Esophagus (tissue), 2 donors: ENCODE results near the gene HDAC9. TPM values are rescaled to one million over a fixed set of nuclear protein-coding genes. Genes with fewer than 3 reads are reported as not detected.

Experiments
- H3K27ac ChIP-seq, 2 donors: one replicate each; pipeline ENCODE4 v1.5.1; 2013; ENCODE audit warnings: low read depth in 2 of 2, mild to moderate bottlenecking in 2 of 2, inconsistent platforms in 1 of 2, low read length in 1 of 2, moderate library complexity in 1 of 2
- H3K27me3 ChIP-seq, 2 donors: one replicate each; pipeline ENCODE4 v1.6.1; 2013; ENCODE audit warnings: low read length in 2 of 2, control low read depth in 1 of 2, mild to moderate bottlenecking in 1 of 2; ENCODE audit not compliant: insufficient read depth in 2 of 2, control insufficient read depth in 1 of 2
- H3K36me3 ChIP-seq, 2 donors: one replicate each; pipeline ENCODE4 v1.6.1; 2013; ENCODE audit warnings: low read length in 1 of 2; ENCODE audit not compliant: control insufficient read depth in 2 of 2, insufficient read depth in 2 of 2
- H3K4me1 ChIP-seq, 2 donors: one replicate each; pipeline ENCODE4 v1.6.1; 2013; ENCODE audit warnings: low read length in 1 of 2; ENCODE audit not compliant: control insufficient read depth in 2 of 2, insufficient read depth in 2 of 2
- H3K4me3 ChIP-seq, 2 donors: one replicate each; pipeline ENCODE4 v1.5.1; 2013; ENCODE audit warnings: low read length in 2 of 2, mild to moderate bottlenecking in 2 of 2, low read depth in 1 of 2, moderate library complexity in 1 of 2
- H3K9me3 ChIP-seq, 2 donors: one replicate each; pipeline ENCODE4 v1.6.1; 2013; ENCODE audit warnings: mild to moderate bottlenecking in 2 of 2, low read depth in 1 of 2, low read length in 1 of 2, moderate library complexity in 1 of 2; ENCODE audit not compliant: control insufficient read depth in 2 of 2, insufficient read depth in 1 of 2
- WGBS, 2 donors: extraction: QIAGEN DNeasy Blood & Tissue Kit; methylation state at CpG; one replicate each; pipeline ENCODE4 v1.1.7; 2013; 5-methylcytosine and 5-hydroxymethylcytosine counted together
- polyA plus RNA-seq, 2 donors: library from polyadenylated mRNA; stranded (reverse); fragments of 200-250 nt; gene quantifications; one replicate each; pipeline ENCODE4 v1.2.3, GENCODE V29; 2013
- donor health status: healthy with polysubstance abuse.
- donor health status: Bipolar disorder and iron deficiency.

The HDAC9 gene
- polyA plus RNA-seq, 2 donors: 0.69 to 1.1 TPM

DNA sequence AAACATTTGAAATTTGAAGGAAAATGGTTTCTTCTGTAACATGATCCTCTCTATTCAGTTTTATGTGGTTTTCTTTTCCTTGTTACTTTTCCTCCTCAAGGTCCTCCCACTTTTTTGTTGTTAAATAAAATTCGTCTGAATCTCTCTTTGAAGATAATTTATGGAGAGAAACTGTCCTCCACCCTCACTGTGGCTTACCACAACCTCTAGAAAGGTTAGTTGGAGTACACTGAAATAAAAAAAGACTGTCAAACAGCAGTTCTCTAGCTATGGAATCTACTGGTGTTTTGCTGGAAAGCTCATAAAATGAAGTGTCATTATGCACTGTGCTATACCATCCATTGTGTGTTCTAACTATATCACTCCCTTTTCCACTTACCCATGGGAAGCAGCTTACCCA, 189.4 kb downstream of the HDAC9 start:
- Histone ChIP-seq H3K27ac (no peak overlapping the region), H3K36me3 (no peaks in the 10 kb centered on the region), H3K4me1 (no peaks in the 10 kb centered on the region), H3K9me3 (no peaks in the 10 kb centered on the region), H3K4me3 (no peak overlapping the region), H3K27me3 (no peaks in the 10 kb centered on the region)
- WGBS, 2 donors: 34 to 52% methylated on average over 1 of the region's 1 CpG

DNA sequence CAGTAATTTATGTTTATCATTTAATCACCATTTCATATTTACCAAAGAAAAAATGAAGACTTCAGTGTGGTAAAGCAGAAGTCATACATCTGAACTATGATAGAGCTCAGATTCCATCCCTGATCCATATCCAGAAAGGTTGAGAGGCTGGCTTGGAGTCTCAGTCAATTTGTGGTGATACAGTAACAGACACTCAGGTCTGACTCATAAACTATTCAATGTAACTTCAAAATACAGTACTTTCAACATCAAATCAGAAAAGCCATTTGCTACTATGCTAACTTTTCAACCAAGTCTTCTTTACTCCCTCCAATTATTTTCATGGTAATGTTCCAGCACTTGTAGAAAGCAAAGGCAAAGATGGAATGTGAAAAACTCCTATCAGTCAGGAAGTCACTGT, 190.4 kb downstream of the HDAC9 start:
- no peaks in the 10 kb centered on the region for H3K4me1 ChIP-seq
- no peak overlapping the region for H3K27ac ChIP-seq
- no peaks in the 10 kb centered on the region for H3K36me3 ChIP-seq
- no peak overlapping the region for H3K4me3 ChIP-seq
- H3K27me3 ChIP-seq: no peaks in the 10 kb centered on the region
- H3K9me3 ChIP-seq: no peaks in the 10 kb centered on the region

DNA sequence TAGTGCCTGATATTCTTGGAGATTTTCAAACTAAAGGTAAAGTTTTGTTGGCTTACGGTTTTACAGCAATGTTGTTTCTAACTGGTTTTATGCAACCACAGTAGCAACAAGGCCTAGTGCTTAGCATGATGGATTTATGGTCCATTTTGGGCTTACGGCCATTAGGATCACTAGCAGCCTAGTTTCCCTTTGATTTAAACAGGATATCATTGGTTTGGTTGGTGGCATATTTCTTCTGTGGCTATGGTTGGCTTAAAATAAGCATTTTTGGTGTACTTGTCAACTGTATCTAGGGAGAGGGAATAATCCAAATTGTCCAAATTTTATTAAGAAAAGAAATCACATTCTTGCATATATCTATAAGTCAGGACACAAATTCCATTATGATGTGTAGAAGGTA, 194.0 kb downstream of the HDAC9 start:
- H3K4me3 ChIP-seq: no peak overlapping the region
- H3K4me1 ChIP-seq: no peaks in the 10 kb centered on the region
- no peaks in the 10 kb centered on the region for H3K36me3 ChIP-seq
- 79 to 92% methylated on average over 2 of the region's 2 CpGs for WGBS, 2 donors
- H3K9me3 ChIP-seq: no peaks in the 10 kb centered on the region
- H3K27me3 ChIP-seq: no peaks in the 10 kb centered on the region
- H3K27ac ChIP-seq: no peak overlapping the region

DNA sequence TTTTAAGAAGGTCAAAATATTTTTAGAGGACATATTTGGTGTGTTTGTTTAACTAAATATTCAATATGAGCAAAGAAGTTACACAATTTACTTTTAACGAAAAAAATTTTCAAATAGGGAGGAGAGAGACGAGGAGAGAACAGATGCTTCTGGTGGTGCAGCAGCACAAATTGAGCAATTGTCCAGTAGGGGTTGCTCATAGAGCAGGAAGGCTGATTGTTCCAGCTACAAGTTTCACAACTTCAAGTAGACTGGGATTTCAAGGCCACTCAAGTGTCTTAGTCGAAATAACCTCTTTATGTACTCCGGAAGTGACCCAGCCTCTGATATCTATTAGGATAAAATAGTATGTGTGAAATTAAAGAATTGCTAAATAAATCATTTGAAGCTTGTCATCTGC, 197.9 kb downstream of the HDAC9 start:
- 33 to 48% methylated on average over 4 of the region's 4 CpGs for WGBS, 2 donors
- H3K9me3 ChIP-seq: no peaks in the 10 kb centered on the region
- H3K27ac ChIP-seq: no peak overlapping the region
- no peak overlapping the region for H3K4me3 ChIP-seq
- no peaks in the 10 kb centered on the region for H3K4me1 ChIP-seq
- H3K27me3 ChIP-seq: no peaks in the 10 kb centered on the region
- H3K36me3 ChIP-seq: no peaks in the 10 kb centered on the region

DNA sequence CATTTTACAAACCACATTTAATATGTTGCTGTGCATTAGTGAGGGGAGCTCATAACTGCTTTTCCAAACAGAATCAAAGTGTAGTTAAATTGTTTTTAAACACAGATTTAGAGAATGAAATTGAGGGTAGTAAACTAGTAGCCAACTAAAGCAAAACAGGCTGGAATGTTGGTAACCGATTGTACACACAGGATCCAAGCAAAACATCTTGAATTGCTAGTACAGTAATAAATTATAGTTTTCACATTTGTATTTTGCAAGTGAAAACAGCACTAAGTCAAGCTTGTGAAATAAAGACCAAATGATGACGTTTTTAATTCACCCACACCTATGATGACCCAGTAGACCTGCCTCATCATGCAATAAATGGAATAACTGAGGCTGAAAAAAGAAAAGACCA, 198.3 kb downstream of the HDAC9 start:
- Histone ChIP-seq H3K27me3 (no peaks in the 10 kb centered on the region), H3K4me3 (no peak overlapping the region), H3K9me3 (no peaks in the 10 kb centered on the region), H3K36me3 (no peaks in the 10 kb centered on the region), H3K4me1 (no peaks in the 10 kb centered on the region), H3K27ac (no peak overlapping the region)
- 54 to 62% methylated on average over 2 of the region's 2 CpGs for WGBS, 2 donors

DNA sequence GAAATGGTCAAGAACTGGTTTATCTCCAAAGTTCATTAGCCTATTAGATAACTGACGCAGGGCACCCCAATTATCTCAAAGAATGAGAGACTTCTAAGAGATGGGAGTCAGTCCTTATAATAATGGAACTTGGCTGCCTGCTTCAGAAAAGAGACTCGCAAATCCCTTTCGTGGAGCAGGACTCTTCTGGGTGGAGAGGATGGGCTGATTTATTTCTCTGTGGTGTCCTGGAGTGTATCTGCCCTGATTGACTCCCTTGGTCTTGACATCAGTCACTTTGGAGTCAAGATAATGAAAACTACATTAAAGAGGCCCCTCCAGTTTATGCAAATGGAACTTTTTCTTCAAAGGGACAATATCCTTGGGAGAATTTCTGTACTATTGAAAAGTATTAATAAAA, 198.9 kb downstream of the HDAC9 start:
- no peak overlapping the region for H3K4me3 ChIP-seq
- H3K36me3 ChIP-seq: no peaks in the 10 kb centered on the region
- no peaks in the 10 kb centered on the region for H3K27me3 ChIP-seq
- WGBS, 2 donors: 88 to 90% methylated on average over 3 of the region's 3 CpGs
- H3K27ac ChIP-seq: no peak overlapping the region
- H3K4me1 ChIP-seq: no peaks in the 10 kb centered on the region
- H3K9me3 ChIP-seq: no peaks in the 10 kb centered on the region

DNA sequence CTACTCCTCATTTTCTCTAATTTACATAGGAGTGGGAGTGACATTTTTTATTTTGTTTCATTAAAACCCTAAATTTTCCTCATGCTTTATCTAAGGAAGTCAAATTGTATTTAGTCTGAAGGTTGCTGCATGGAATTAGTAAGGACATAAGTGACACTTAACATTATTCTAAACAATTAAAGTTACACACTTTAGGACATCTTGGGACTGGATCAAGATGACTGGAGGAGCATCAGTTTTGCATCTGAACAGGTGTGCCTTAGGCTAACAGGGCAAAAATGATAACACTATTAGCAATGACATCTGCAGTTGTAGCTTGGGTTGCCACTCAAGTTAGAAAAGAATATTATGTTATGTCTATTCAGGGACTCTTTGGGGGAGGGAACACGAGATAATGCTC, 199.4 kb downstream of the HDAC9 start:
- WGBS, 2 donors: 42 to 69% methylated on average over 1 of the region's 1 CpG
- no peak overlapping the region for H3K4me3 ChIP-seq

DNA sequence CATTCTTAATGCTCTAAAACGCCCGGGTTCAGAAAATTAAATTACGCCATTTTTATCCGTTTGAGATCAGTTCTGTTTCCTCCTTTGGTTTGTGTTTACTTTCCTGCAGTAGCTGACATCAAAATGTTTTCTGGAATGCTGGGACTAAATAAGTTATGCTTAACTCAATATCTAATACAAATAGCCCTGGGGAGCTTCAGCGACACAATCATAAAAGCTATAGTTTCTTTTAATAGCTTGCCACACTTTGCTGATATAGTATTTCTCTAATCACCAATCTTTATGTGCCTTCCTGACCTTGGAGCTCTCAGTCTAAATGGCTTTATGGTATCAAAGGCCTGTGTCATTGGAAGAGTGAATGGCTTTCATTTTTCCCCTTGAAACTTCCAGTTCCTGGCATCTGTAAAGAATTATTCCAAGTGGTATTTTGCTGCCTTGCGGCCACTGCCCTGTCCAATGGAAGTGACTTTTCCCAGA, 202.7 kb downstream of the HDAC9 start:
- no peaks in the 10 kb centered on the region for H3K36me3 ChIP-seq
- no peak overlapping the region for H3K4me3 ChIP-seq
- no peaks in the 10 kb centered on the region for H3K9me3 ChIP-seq
- no peaks in the 10 kb centered on the region for H3K4me1 ChIP-seq
- no peaks in the 10 kb centered on the region for H3K27me3 ChIP-seq
- 70 to 82% methylated on average over 6 of the region's 6 CpGs for WGBS, 2 donors
- no peak overlapping the region for H3K27ac ChIP-seq

More for the DNA sequence above, 199.4 kb downstream of the HDAC9 start:
- Histone ChIP-seq H3K36me3 (no peaks in the 10 kb centered on the region), H3K27ac (no peak overlapping the region), H3K4me1 (no peaks in the 10 kb centered on the region), H3K27me3 (no peaks in the 10 kb centered on the region), H3K9me3 (no peaks in the 10 kb centered on the region)

DNA sequence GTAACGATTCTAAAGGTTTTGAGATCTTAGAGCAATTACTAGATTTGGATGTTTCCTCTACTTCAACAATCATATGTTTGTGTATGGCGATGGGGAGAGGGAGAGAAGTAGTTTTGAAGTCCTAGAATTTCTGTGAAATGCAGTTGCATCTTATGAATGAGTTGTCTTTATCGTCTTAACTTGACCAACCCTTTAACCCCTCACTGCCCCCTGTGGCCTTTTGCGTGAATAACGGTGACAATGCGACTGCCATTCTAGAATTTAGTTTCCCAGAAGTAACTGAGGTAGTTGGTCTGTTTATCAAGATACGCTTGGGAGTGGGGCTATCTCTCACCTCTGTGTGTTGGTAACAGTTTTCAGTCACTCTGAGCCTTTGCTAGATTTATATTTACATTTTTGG, 204.6 kb downstream of the HDAC9 start:
- no peak overlapping the region for H3K4me3 ChIP-seq
- no peaks in the 10 kb centered on the region for H3K27me3 ChIP-seq
- H3K27ac ChIP-seq: no peak overlapping the region
- H3K9me3 ChIP-seq: no peaks in the 10 kb centered on the region
- no peaks in the 10 kb centered on the region for H3K4me1 ChIP-seq
- 80 to 89% methylated on average over 7 of the region's 7 CpGs for WGBS, 2 donors
- H3K36me3 ChIP-seq: no peaks in the 10 kb centered on the region

DNA sequence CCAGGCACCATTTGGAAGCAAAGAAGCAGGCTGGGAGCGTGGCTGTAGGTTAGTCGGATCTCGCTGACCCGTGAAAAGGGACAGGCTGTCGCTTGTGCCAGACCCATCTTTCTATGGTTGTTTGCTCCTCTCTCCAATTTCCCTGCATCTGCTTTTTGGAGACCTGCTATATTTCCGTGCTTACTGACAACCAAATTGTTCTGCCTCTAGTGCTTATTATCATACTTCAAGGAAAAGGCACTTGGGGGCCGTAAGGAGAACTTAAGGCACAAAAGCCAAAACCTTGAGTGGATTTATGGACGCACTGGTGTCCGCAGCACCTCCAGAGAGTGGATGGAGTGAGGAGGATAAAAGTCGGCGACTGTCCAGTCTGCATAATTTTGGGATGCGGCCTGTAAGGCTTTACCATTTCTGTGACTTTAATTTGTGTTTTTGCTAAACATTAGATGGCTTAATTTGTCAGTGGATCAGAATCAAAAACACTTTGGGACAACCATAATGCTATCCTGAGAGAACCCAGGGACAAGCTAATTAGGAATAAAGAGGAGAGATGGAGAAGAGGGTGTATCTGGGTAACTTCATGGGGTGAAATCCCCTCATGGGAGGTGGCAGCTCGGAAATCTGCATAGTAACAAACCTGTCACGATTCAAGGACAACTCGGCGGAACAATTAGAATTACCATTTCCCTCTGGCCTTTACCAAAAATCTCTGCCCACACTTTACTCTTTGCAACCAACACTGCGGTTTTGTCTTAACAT, 206.7 kb downstream of the HDAC9 start:
- H3K27me3 ChIP-seq: no peaks in the 10 kb centered on the region
- no peaks in the 10 kb centered on the region for H3K9me3 ChIP-seq
- 88 to 93% methylated on average over 17 of the region's 17 CpGs for WGBS, 2 donors
- H3K4me3 ChIP-seq: no peak overlapping the region
- no peaks in the 10 kb centered on the region for H3K36me3 ChIP-seq
- no peak overlapping the region for H3K27ac ChIP-seq
- H3K4me1 ChIP-seq: no peaks in the 10 kb centered on the region
